ENCODE measurements around the gene CNOT1. TPM values are rescaled to one million over a fixed set of nuclear protein-coding genes. Genes with fewer than 3 reads are reported as not detected.

The CNOT1 gene
- total and polyA plus RNA-seq, 2 of the 4 experiments (the other 2 are of a cell fraction) = 85.5 to 357 TPM

GRCh38 chr16:58563775-58564174 lies 65.9 kb downstream of the CNOT1 start:
- in situ Hi-C loops (cut with MboI; ENCODE audit: low sequenced_read_pairs) = no loop called here
- WGBS, 2 experiments (ENCODE audit: extremely low coverage in 2 of 2, insufficient read length in 1 of 2) = no CpG with 5 or more reads among the region's 4 CpGs
- Histone ChIP-seq H3K4me3 (ENCODE audit: insufficient read depth, low read depth, low read length) (no peak overlapping the region), H2BK15ac (ENCODE audit: low read depth, low read length) (no peak overlapping the region), H2BK120ac (ENCODE audit: low read depth, low read length) (no peak overlapping the region), H3K9me1 (ENCODE audit: insufficient read depth, low read length) (0 out of 2 replicates have a peak, but pooled peaks cover 3% of the 10 kb centered on the region), H2BK20ac (ENCODE audit: low read depth, low read length) (no peak overlapping the region), H4K91ac (ENCODE audit: insufficient read depth, low read depth, low read length) (no peak overlapping the region), H3K18ac (ENCODE audit: low read depth, low read length) (no peak overlapping the region), H2AK9ac (replicated peaks; ENCODE audit: low read depth, low read length, poor library complexity) (no peak overlapping the region), H4K8ac (ENCODE audit: low read depth in 2 of 2, low read length in 2 of 2) (no peak overlapping the region), H2AFZ (replicated peaks; ENCODE audit: low read length, poor library complexity) (no peak overlapping the region), H3K79me1 (ENCODE audit: low read depth in 1 of 2, low read length in 2 of 2) (peaks cover 20 to 38% of the 10 kb centered on the region in 2 experiments; a peak in 3 of 4 replicates), H3K4me2 (ENCODE audit: low read depth, low read length) (no peak overlapping the region), H2AK5ac (ENCODE audit: low read depth, low read length) (no peak overlapping the region), H3K4me1 (ENCODE audit: control insufficient read depth, insufficient read depth, low read length) (no peaks in the 10 kb centered on the region; the same call in 1 of the 2 replicates), H3K9ac (ENCODE audit: low read depth, low read length) (no peak overlapping the region), H3K36me3 (ENCODE audit: control insufficient read depth, insufficient read depth, low read length) (peaks cover 30% of the 10 kb centered on the region), H4K20me1 (ENCODE audit: insufficient read depth, low read length) (peaks cover 5% of the 10 kb centered on the region), H3K56ac (ENCODE audit: extremely low read depth, insufficient read depth, low read length) (no peak overlapping the region), H3K23ac (ENCODE audit: low read depth, low read length) (no peak overlapping the region), H3K27me3 (ENCODE audit: control insufficient read depth, insufficient read depth, low read length) (no peaks in the 10 kb centered on the region), H4K5ac (ENCODE audit: low read depth, low read length) (no peak overlapping the region), H3K9me3 (ENCODE audit: control insufficient read depth, insufficient read depth, low read length) (no peaks in the 10 kb centered on the region), H3K27ac (ENCODE audit: insufficient read depth, low read length) (no peak overlapping the region), H3K4ac (ENCODE audit: low read depth, low read length) (no peak overlapping the region), H3K14ac (replicated peaks; ENCODE audit: low read depth, low read length) (no peak overlapping the region), H2BK5ac (ENCODE audit: low read depth, low read length, poor library complexity, severe bottlenecking) (no peak overlapping the region)
- POLR2A ChIA-PET (ENCODE audit: unreplicated experiment) = no interaction called here
- BruUV-seq (replicated peaks) = no TSS peak
- intact Hi-C loops (cut with micrococcal nuclease) = no loop called here
- TF ChIP-seq MAZ (IDR thresholded peaks at IDR 0.05; ENCODE audit: borderline replicate concordance, low read depth, low read length) (no peak), POLR2A (IDR thresholded peaks at IDR 0.05; ENCODE audit: low read depth, low read length) (no peak), MXI1 (IDR thresholded peaks at IDR 0.05; ENCODE audit: borderline replicate concordance, low read depth, low read length) (no peak), BHLHE40 (IDR thresholded peaks at IDR 0.05; ENCODE audit: low read depth, low read length) (no peak), FOS (IDR thresholded peaks at IDR 0.05; ENCODE audit: low read depth, low read length) (no peak), CTCF (conservative IDR thresholded peaks at IDR 0.05; ENCODE audit: low read depth, low read length) (no peak), MAFK (IDR thresholded peaks at IDR 0.05; ENCODE audit: low read depth, low read length) (no peak), RCOR1 (IDR thresholded peaks at IDR 0.05; ENCODE audit: insufficient replicate concordance, low read length) (no peak), USF2 (IDR thresholded peaks at IDR 0.05; ENCODE audit: low read depth, low read length) (no peak), SMC3 (IDR thresholded peaks at IDR 0.05; ENCODE audit: low read depth, low read length) (no peak)
- CTCF ChIA-PET = interaction anchor here (1.3 kb wide), 1 partner anchor 97 kb away, joined by 3 read pairs; no protein-coding TSS in a partner anchor
- DNase-seq = no peak
- ATAC-seq (ENCODE audit: low read depth) = no peak
- dilution Hi-C loops (cut with HindIII; ENCODE audit: low sequenced_read_pairs, unreplicated experiment) = no loop called here

Measured in IMR-90 (cell line).